GM19372 (cell line): ENCODE measurements around the gene PKHD1.

ENCODE experiments used
- ATAC-seq: cut with Tn5 transposase; IDR thresholded peaks from one replicate; pipeline ENCODE4 v1.9.1; 2021; ENCODE audit warnings: mild to moderate bottlenecking, low read depth, moderate library complexity; ENCODE audit not compliant: unreplicated experiment

Gene PKHD1

DNA sequence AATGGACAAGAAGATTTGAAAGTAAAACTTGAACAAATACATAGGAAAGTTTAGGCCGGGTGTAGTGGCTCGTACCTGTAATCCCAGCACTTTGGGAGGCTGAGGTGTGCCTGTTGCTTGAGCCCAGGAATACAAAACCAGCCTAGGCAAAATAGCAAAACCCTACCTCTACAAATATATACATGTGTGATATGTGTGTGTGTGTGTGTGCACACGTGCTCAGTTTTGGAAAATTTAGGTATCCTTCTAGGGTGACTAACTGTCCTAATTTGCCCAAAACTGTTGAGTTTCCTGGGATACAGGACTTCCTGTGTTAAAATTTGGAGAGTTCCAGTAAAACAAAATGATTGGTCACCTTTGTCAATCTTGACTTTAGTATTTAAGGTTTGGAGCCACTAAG, 503.2 kb downstream of the PKHD1 start:
- no peak for ATAC-seq

DNA sequence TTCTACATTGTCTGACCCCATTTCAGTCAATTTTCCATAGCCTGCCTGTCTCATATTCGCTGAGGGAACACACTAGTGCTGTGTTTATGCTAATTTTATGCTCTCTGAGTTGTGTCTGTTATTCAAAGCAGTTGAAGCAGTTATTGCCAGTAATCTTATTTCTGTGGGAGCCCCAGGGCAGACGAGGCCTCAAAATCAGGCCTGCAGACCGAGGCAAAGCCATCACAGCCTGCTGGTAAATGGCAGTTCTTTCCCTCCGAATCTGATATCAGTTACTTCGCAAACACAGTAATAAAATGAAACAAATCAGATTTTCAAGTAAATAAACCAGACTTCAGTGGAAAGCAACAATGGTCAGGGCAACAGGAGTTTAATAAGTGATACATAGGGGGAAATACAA, 508.4 kb downstream of the PKHD1 start:
- ATAC-seq = no peak

DNA sequence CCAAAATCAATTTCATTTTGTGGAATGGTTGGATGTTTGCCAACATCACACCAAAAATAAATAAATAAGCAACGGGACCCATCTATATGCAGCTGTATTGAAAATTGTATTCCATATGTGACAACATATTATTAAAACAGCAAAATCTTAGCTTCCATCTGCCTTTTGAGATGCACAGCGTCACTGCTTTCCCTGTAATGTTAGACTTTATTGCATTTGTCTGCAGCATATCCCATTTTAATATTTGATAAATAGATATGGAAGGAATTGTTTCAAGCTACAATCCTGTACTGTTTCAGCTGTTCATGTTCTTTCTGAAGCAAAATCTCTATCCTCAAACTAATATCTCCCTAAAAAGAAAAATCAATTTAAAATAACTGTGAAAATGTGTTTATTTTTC, 509.1 kb downstream of the PKHD1 start:
- ATAC-seq = no peak

DNA sequence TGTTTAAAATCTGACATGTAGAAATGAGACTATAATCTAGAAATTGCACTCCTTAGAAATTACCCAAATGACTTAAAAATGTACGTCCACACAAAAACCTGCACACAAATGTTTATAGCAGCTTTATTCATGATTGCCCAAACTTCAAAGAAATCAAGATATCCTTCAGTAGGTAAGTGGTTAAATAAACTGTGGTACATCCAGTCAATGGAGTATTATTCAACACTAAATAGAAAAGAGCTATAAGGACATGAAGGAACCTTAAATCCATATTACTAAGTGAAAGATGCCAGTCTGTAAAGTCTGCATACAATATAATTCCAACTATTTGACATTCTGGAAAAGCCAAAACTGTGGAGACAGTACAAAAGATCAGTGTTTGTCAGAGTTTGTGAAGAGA, 513.4 kb downstream of the PKHD1 start:
- no peak for ATAC-seq

DNA sequence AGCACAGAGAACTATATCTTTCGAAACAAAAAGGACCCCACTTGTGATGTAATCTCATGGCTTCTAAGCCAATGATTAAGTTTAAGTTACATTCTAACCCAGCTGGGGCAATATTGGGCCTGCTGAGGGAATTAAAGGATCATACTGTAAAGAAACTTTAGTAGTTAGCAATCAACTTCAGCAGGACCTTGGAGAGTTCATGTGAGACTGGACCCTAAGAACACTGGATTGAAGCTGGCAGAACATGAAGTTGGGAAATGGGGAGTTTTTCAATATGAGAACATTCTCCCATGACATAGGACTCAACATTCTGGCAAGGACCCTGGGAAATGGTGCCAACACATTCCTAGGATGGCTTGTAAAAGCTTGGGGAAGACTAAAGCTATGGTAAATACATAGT, 516.2 kb downstream of the PKHD1 start:
- no peak for ATAC-seq

DNA sequence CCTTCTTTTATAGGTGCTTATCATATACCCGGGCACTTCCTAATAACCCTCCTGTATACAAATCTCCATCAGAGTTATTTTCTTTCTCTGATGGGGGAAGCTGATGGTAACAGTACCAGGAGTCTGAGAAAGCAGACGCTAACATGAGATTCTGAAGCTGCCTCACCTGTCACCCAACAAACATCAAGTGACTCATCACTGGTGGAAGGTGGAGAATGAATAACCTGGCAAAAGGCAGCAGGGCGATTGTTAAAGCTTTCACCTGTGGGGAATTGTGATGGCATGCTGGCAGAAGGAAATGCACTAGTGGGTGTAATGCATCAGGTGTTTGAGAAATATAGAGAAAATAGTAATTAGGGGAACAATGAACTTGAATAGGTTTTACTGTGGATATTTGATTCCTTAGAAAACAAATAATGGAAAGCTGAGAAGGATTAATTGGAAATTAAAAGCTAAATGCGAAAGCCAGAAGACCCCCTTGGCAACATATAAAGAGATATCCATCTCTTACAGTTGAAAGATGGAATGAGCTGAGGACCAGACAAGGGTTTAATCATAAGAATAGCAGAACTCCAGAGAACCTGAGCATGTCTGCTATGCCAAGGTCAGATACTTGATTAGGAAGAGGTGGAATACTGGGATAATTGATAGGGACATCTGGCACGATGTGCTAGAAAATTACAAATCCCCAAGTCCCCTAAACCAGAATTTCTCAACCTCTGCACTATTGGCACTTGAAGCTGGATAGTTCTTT, 517.1 kb downstream of the PKHD1 start:
- ATAC-seq = no peak

DNA sequence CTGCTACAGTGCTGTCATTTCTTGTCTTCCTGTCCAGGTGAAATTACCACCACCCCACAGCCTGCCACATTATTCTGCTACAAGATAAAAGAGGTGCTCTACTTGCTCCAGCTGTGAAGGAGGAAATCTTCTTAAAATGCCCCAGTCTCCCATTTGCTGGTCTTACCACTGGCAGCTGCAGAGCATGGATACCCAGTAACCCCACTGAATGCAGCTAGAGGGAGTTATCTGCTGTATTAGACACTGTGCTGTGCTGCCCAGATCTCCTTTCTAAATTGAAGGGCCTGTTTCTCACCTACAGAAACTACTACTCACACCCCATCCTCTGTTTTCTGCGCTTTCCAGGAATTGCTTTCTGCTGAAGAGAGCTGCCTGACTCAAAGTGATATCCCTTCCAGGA, 517.8 kb downstream of the PKHD1 start:
- ATAC-seq = no peak

DNA sequence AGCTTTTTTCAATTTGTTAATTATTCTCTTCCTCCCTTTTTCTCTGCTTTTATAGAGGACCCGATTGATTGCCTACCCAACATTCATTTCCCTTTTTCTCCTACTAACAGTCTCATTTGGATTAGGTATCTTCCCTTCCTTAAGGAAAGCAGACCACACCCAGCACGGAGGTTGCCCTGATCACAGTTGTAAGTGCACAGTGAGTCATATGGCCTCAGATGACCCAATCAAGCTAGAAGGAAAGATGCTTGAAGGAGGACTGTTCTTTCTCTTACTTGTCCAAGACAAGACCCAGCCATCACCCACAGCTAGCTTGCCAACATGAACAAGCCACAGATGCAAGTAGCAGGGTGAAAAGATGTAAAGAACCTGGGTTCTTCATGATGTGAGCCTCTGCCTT, 518.6 kb downstream of the PKHD1 start:
- ATAC-seq = no peak

DNA sequence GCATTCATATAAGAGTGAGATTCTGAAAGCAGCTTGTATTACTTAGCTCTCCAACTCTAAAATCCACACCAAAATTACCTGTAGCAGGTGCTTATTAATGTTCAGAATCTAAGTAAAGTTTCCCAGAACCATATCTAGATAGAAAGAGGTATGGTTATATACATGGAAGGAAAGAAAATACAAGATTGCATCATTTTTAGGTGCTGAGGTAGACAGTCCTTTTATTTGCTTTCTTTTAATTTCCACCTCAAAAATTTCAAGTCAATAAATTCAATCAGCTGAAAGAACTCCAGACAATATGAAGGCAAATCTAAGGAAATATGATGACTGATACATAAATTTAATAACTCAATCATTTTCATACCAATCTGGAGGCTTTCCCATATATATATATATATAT, 521.9 kb downstream of the PKHD1 start:
- no peak for ATAC-seq
